GM12865 (cell line): Measurements from ENCODE around the gene CAMLG.
A peak's percentile ranks its signal among the peaks of the same experiment; 100 is the strongest.

ENCODE experiments used
- DNase-seq: peaks from one replicate; pipeline ENCODE4 v3.0.0; 2010; ENCODE audit warnings: low read depth
- H3K4me3 ChIP-seq: 2 replicates; pipeline ENCODE4 v1.5.1; 2011; ENCODE audit warnings: mild to moderate bottlenecking, low read depth, low read length, control low read depth
- CTCF ChIP-seq: IDR thresholded peaks from 2 replicates; pipeline ENCODE4 v1.5.1; 2011; ENCODE audit warnings: low read length, control low read depth, low read depth, inconsistent platforms; ENCODE audit not compliant: insufficient read depth; ENCODE audit errors: missing control alignments

The CAMLG gene

DNA sequence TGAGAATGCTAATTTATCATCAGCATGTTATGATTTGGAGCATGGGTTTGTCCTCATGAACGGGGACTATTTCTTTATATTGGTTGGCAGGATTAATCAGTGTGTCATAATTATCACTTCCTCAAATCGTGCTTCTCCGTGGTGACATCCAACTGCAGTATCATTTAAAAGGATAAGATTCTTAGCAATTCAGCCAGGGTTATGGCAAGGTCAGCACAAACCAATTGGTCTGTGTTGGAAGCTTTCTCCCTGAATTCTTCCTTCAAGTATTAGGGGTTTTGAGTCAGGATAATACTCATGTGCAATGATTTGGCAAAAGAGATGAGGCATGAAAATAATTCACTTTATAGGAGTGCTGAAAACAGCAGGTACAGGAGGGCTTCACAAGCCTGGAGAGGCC, 5.5 kb upstream of the CAMLG start:
- TF ChIP-seq CTCF, result no peak
- no peak for DNase-seq

GRCh38 chr5:134735243-134735642, 3.1 kb upstream of the CAMLG start:
- no peak overlapping the region for H3K4me3 ChIP-seq
- no peak for TF ChIP-seq CTCF
- DNase-seq, result no peak

More for the DNA sequence above, 5.5 kb upstream of the CAMLG start:
- H3K4me3 ChIP-seq, result no peak overlapping the region

GRCh38 chr5:134736173-134736812, 2.1 kb upstream of the CAMLG start:
- no peak overlapping the region for H3K4me3 ChIP-seq
- no peak for TF ChIP-seq CTCF
- DNase-seq, result no peak

DNA sequence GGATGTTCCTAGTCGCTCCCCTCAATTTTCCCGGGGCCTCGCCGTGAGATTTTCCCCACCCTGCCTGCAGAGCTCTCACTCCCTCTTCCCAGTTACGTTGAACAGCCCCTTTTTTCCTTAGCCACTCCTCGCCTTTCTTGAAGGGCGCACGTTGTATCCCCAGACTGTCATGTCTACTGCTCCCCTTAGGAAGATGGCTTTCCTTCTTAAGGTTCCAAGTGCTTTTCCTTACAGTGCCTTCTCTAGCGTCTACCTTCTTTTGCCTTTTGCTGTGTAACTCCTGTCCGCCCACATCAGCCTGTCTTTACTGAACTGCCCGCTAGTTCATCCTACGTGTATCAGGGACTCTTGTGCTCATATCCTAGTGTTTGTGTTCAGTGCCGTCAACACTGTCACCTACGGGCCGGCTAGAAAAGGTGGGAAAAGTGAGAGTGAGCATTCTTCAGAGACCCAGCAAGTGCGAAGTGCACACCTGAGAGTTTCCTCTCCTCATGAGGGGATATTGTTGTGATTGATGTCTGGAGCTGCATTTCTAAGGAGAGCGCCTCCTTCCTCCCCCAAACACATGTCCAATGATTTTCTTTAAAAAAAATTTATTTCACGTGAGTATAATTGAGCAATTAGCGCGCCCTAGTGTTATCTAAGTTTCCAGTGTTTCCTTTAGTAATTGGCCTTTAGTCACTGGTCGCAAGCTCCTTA, 764 bp downstream of the CAMLG start:
- TF ChIP-seq CTCF, result peak; percentile 3
- DNase-seq, result peak; percentile 60
- H3K4me3 ChIP-seq, result peak overlapping the region; percentile 81

DNA sequence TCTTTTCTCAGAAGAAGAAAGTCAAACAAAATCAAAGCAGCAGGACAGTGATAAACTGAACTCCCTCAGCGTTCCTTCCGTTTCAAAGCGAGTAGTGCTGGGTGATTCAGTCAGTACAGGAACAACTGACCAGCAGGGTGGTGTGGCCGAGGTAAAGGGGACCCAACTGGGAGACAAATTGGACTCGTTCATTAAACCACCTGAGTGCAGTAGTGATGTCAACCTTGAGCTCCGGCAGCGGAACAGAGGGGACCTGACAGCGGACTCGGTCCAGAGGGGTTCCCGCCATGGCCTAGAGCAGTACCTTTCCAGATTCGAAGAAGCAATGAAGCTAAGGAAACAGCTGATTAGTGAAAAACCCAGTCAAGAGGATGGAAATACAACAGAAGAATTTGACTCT, 2.7 kb downstream of the CAMLG start:
- TF ChIP-seq CTCF, result no peak
- DNase-seq, result no peak
- H3K4me3 ChIP-seq, result no peak overlapping the region

DNA sequence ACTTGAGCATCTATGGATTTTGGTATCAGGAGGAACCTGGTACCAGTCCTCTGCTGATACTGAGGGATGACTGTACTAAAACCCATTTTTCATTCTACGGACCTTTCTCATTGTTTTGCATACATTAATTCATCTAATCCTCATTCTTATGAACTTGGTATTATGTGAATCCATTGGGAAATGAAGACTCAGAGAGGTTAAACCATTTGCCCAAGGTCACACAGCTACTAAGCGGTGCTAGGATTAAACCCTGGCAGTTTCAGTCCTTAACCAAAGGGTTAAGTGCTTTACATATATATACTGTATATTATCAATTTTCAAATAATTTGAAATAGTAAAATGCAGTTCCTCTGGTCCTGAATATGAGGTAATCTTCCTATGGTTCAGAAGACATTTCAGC, 3.8 kb downstream of the CAMLG start:
- H3K4me3 ChIP-seq, result no peak overlapping the region
- no peak for DNase-seq
- TF ChIP-seq CTCF, result no peak
